Neural progenitor cell (in vitro differentiated cells): ENCODE results near the gene NDE1. TPM values are rescaled to one million over a fixed set of nuclear protein-coding genes. Genes with fewer than 3 reads are reported as not detected.

Experiments
- DNase-seq: peaks from one replicate; pipeline ENCODE4 v3.0.0-alpha.2; 2016; ENCODE audit warnings: low spot score
- H2AFZ ChIP-seq: fragments of 200-600 bp; sonication (generic); replicated peaks from 2 replicates; pipeline ENCODE4 v1.6.1; 2016; ENCODE audit warnings: antibody characterized with exemption
- H3F3A ChIP-seq: fragments of 200-600 bp; sonication (generic); 2 replicates; pipeline ENCODE4 v1.6.1; 2016; ENCODE audit warnings: antibody characterized with exemption, low read depth
- H3K27ac ChIP-seq: fragments of 200-600 bp; sonication (generic); 2 replicates; pipeline ENCODE4 v1.5.1; 2016; ENCODE audit warnings: mild to moderate bottlenecking
- H3K27me3 ChIP-seq: fragments of 200-600 bp; sonication (generic); 2 replicates; pipeline ENCODE4 v1.6.1; 2016; ENCODE audit warnings: mild to moderate bottlenecking, moderate library complexity
- H3K36me3 ChIP-seq: fragments of 200-600 bp; sonication (generic); 2 replicates; pipeline ENCODE4 v1.5.1; 2016
- H3K4me1 ChIP-seq: fragments of 200-600 bp; sonication (generic); 2 replicates; pipeline ENCODE4 v1.6.1; 2016; ENCODE audit warnings: mixed run types
- H3K4me2 ChIP-seq: fragments of 200-600 bp; sonication (generic); 2 replicates; pipeline ENCODE4 v1.6.1; 2016
- H3K4me3 ChIP-seq: fragments of 200-600 bp; sonication (generic); 2 replicates; pipeline ENCODE4 v1.5.1; 2016
- H3K79me2 ChIP-seq: fragments of 200-600 bp; sonication (generic); 2 replicates; pipeline ENCODE4 v1.6.1; 2016; ENCODE audit warnings: low read depth
- H3K9ac ChIP-seq: fragments of 200-600 bp; sonication (generic); 2 replicates; pipeline ENCODE4 v1.6.1; 2016
- H3K9me3 ChIP-seq: fragments of 200-600 bp; sonication (generic); 2 replicates; pipeline ENCODE4 v1.5.1; 2016; ENCODE audit warnings: low read depth
- H4K20me1 ChIP-seq: fragments of 200-600 bp; sonication (generic); 2 replicates; pipeline ENCODE4 v1.6.1; 2016; ENCODE audit warnings: low read depth
- H3K27ac Mint-ChIP-seq: 3 replicates; pipeline ENCODE4 v1.8.0; 2021; ENCODE audit warnings: mixed read lengths
- H3K27me3 Mint-ChIP-seq: 2 replicates; pipeline ENCODE4 v1.8.0; 2022; ENCODE audit warnings: low read depth, mild to moderate bottlenecking, inconsistent platforms, moderate library complexity, mixed read lengths; ENCODE audit not compliant: insufficient read depth
- H3K36me3 Mint-ChIP-seq: 3 replicates; pipeline ENCODE4 v1.8.0; 2021; ENCODE audit warnings: mixed read lengths
- H3K4me1 Mint-ChIP-seq: 3 replicates; pipeline ENCODE4 v1.8.0; 2021; ENCODE audit warnings: mixed read lengths
- H3K4me3 Mint-ChIP-seq: 3 replicates; pipeline ENCODE4 v1.8.0; 2021; ENCODE audit warnings: mild to moderate bottlenecking, moderate library complexity, mixed read lengths
- H3K9me3 Mint-ChIP-seq: 3 replicates; pipeline ENCODE4 v1.8.0; 2020; ENCODE audit warnings: mixed read lengths
- CTCF ChIP-seq: fragments of 200-600 bp; sonication (generic); IDR thresholded peaks from 2 replicates; pipeline ENCODE4 v1.5.1; 2017; ENCODE audit warnings: antibody characterized with exemption, mild to moderate bottlenecking
- EZH2 ChIP-seq: fragments of 200-600 bp; sonication (generic); IDR thresholded peaks from 2 replicates; pipeline ENCODE4 v1.6.1; 2017; ENCODE audit warnings: antibody characterized with exemption, mild to moderate bottlenecking, moderate library complexity
- EZH2phosphoT487 ChIP-seq: fragments of 200-600 bp; sonication (generic); IDR thresholded peaks from 2 replicates; pipeline ENCODE4 v1.6.1; 2017; ENCODE audit warnings: antibody characterized with exemption
- total RNA-seq: library from RNA; depleted of rRNA; stranded (reverse); fragments of >200 nt; gene quantifications from 2 replicates; pipeline ENCODE4 v1.2.3, GENCODE V29; 2015; ENCODE audit warnings: low replicate concordance

The NDE1 gene
- total RNA-seq, 1 donor from 2014 or later = 85.3 TPM

- H3K27ac Mint-ChIP-seq = peak overlapping the region; percentile 95
- Histone ChIP-seq H3K4me2 (peak overlapping the region; percentile 89), H3K9me3 (no peaks in the 10 kb centered on the region), H3K27ac (no peak overlapping the region), H3K4me1 (no peaks in the 10 kb centered on the region), H2AFZ (peak overlapping the region; percentile 44), H3K4me3 (peak overlapping the region; percentile 60), H4K20me1 (peaks cover 22% of the 10 kb centered on the region), H3K79me2 (peaks cover 52% of the 10 kb centered on the region), H3K9ac (peak overlapping the region; percentile 41), H3F3A (peaks cover 21% of the 10 kb centered on the region), H3K36me3 (no peaks in the 10 kb centered on the region), H3K27me3 (no peaks in the 10 kb centered on the region)
- peaks cover 4% of the 10 kb centered on the region for H3K36me3 Mint-ChIP-seq
- peaks cover 6% of the 10 kb centered on the region for H3K27me3 Mint-ChIP-seq
- peaks cover 16% of the 10 kb centered on the region for H3K4me1 Mint-ChIP-seq
- H3K4me3 Mint-ChIP-seq = peak overlapping the region; percentile 99
- H3K9me3 Mint-ChIP-seq = no peaks in the 10 kb centered on the region
- TF ChIP-seq EZH2phosphoT487 = no peak
- no peak for TF ChIP-seq EZH2
- no peak for TF ChIP-seq CTCF
- DNase-seq = peak; percentile 60
These were observed 690 bp downstream of the NDE1 start for GRCh38 chr16:15650698-15651171.

DNA sequence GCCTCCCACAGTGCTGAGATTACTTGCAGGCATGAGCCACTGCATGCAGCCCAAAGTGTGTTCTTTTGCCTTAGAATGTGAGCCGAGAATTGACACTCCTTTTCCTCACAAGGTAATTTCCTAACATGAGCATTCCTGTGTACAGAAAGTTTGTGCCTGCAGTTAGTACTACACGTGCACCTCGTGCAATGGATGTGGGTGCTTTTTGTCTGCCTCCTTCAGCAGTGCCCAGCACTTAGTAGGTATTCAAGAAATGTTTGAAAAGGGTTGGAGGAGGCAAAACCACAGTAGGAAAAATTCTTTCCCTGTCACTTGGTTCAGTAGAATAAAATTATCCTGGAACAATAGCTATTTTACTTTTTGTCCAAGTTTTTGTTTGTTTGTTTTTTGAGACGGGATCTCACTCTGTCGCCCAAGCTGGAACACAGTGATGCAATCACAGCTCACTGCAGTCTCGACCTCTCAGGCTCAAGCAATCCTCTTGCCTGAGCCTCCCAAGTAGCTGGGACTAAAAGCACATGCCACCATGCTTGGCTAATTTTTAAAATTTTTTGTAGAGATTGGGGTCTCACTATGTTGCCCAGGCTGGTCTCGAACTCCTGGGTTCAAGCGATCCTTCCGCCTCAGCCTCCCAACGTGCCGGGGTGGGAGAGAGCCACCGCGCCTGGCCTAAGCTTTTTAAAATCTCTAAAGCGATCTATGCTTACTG is 2.4 kb downstream of the NDE1 start:
- DNase-seq = no peak
- H3K9me3 Mint-ChIP-seq = no peaks in the 10 kb centered on the region

DNA sequence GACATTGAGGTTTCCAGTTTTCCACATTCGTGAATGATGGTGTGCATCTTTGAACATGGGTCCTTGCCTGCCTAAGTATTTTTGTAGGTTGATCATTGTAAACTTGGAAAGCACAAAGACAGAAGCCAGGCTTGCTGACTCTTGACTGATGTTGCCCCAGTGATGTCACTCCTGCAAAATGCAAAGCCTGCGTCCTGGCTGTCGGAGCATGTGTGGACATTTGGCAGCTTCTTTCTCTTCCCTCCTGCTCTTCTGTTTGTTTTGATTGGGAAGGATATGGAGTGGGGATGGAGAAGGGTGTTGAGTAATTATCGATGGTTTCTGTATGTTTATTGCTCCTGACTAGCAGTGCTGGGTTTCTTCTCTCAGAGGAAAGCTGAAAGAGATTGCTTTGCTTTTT is 3.2 kb downstream of the NDE1 start:
- Histone ChIP-seq H3K9ac (no peak overlapping the region), H3K79me2 (peaks cover 75% of the 10 kb centered on the region), H3K4me1 (no peaks in the 10 kb centered on the region), H3K36me3 (no peaks in the 10 kb centered on the region), H3K9me3 (no peaks in the 10 kb centered on the region), H3K4me2 (no peak overlapping the region), H4K20me1 (peaks cover 40% of the 10 kb centered on the region), H2AFZ (no peak overlapping the region), H3K4me3 (no peak overlapping the region), H3F3A (peaks cover 21% of the 10 kb centered on the region), H3K27ac (no peak overlapping the region), H3K27me3 (no peaks in the 10 kb centered on the region)
- Mint-ChIP-seq H3K9me3 (no peaks in the 10 kb centered on the region), H3K4me1 (peaks cover 16% of the 10 kb centered on the region), H3K27ac (no peak overlapping the region), H3K36me3 (peaks cover 4% of the 10 kb centered on the region), H3K27me3 (peaks cover 6% of the 10 kb centered on the region), H3K4me3 (peak overlapping the region; percentile 60)
- no peak for DNase-seq
- TF ChIP-seq EZH2phosphoT487 = no peak
- no peak for TF ChIP-seq CTCF

More for the DNA sequence above, 2.4 kb downstream of the NDE1 start:
- Histone ChIP-seq H3K4me3 (no peak overlapping the region), H3K36me3 (no peaks in the 10 kb centered on the region), H3K4me2 (no peak overlapping the region), H3K9ac (no peak overlapping the region), H4K20me1 (peaks cover 32% of the 10 kb centered on the region), H3K27me3 (no peaks in the 10 kb centered on the region), H3K79me2 (peaks cover 67% of the 10 kb centered on the region), H3F3A (peaks cover 21% of the 10 kb centered on the region), H3K27ac (no peak overlapping the region), H3K4me1 (no peaks in the 10 kb centered on the region), H2AFZ (no peak overlapping the region), H3K9me3 (no peaks in the 10 kb centered on the region)
- peak overlapping the region; percentile 99 for H3K4me3 Mint-ChIP-seq
- H3K27ac Mint-ChIP-seq = no peak overlapping the region
- H3K27me3 Mint-ChIP-seq = peaks cover 6% of the 10 kb centered on the region
- peaks cover 4% of the 10 kb centered on the region for H3K36me3 Mint-ChIP-seq
- peaks cover 16% of the 10 kb centered on the region for H3K4me1 Mint-ChIP-seq
- TF ChIP-seq EZH2 (no peak), CTCF (no peak), EZH2phosphoT487 (no peak)
